MCF 10A (cell line): ENCODE data around the gene CYTH3. TPM values are rescaled to one million over a fixed set of nuclear protein-coding genes. Genes with fewer than 3 reads are reported as not detected.
"Not testable (repeated sequence)": the region's sequence is repeated elsewhere in the genome, so short reads cannot be mapped to it uniquely, and the experiment has no call there.

Experiments
- BruUV-seq: library from RNA; stranded (reverse); fragments of 400-500 nt; replicated peaks from 2 replicates; lab custom pipeline; 2021; lab: Mats Ljungman, UMichigan
- CTCF ChIA-PET: fragments of 300-600 bp; sonication (Branson Sonifier 250); formaldehyde crosslinking; extraction: SDS; loops from one replicate; lab custom pipeline; 2021; ENCODE audit warnings: antibody characterized with exemption, inconsistent platforms; lab: Yijun Ruan, JAX
- POLR2A ChIA-PET: fragments of 300-600, 350-650 bp; sonication (Branson Sonifier 250); formaldehyde crosslinking; extraction: SDS; loops from one replicate; lab custom pipeline; 2020; ENCODE audit warnings: antibody characterized with exemption, inconsistent platforms; lab: Yijun Ruan, JAX
- DNase-seq: peaks from one replicate; pipeline ENCODE4 v3.0.0-alpha.2; 2018; ENCODE audit not compliant: unreplicated experiment
- H3K27ac Mint-ChIP-seq: one replicate; pipeline ENCODE4 v1.8.0; 2022; ENCODE audit warnings: mild to moderate bottlenecking, low read depth, mixed read lengths; ENCODE audit not compliant: unreplicated experiment
- H3K27me3 Mint-ChIP-seq: one replicate; pipeline ENCODE4 v1.8.0; 2022; ENCODE audit warnings: mixed read lengths; ENCODE audit not compliant: insufficient read depth, unreplicated experiment
- H3K36me3 Mint-ChIP-seq: one replicate; pipeline ENCODE4 v1.8.0; 2022; ENCODE audit warnings: mild to moderate bottlenecking, moderate library complexity, mixed read lengths; ENCODE audit not compliant: insufficient read depth, unreplicated experiment
- H3K4me1 Mint-ChIP-seq: one replicate; pipeline ENCODE4 v1.8.0; 2022; ENCODE audit warnings: mixed read lengths; ENCODE audit not compliant: insufficient read depth, unreplicated experiment
- H3K4me3 Mint-ChIP-seq: one replicate; pipeline ENCODE4 v1.8.0; 2022; ENCODE audit warnings: mild to moderate bottlenecking, moderate library complexity, mixed read lengths; ENCODE audit not compliant: unreplicated experiment
- H3K9me3 Mint-ChIP-seq: one replicate; pipeline ENCODE4 v1.8.0; 2022; ENCODE audit warnings: mixed read lengths; ENCODE audit not compliant: unreplicated experiment
- CTCF ChIP-seq: fragments of 200-600 bp; IDR thresholded peaks from one replicate; pipeline ENCODE4 v1.8.0; 2022; ENCODE audit warnings: antibody characterized with exemption, mild to moderate bottlenecking; ENCODE audit not compliant: unreplicated experiment
- intact Hi-C: fragments of 100-400 bp; cut with micrococcal nuclease; formaldehyde crosslinking; loops from 2 replicates; pipeline ENCODE4 v1.14.1; 2022
- total RNA-seq: library from RNA; stranded (reverse); gene quantifications from 2 replicates; pipeline ENCODE4 v1.2.3, GENCODE V29; 2022

Gene CYTH3
- total RNA-seq, 1 experiment from 2014 or later: 23.5 TPM

GRCh38 chr7:6153646-6154541, 118.5 kb downstream of the CYTH3 start:
- peaks cover 64% of the 10 kb centered on the region for H3K36me3 Mint-ChIP-seq
- intact Hi-C loops: no loop called here
- H3K27me3 Mint-ChIP-seq: no peaks in the 10 kb centered on the region
- no peak for TF ChIP-seq CTCF
- H3K27ac Mint-ChIP-seq: no peak overlapping the region
- H3K4me1 Mint-ChIP-seq: no peaks in the 10 kb centered on the region
- ChIA-PET CTCF (no interaction called here), POLR2A (interaction anchor here (0.7 kb wide), 1 partner anchor 10 kb away, joined by 4 read pairs; no protein-coding TSS in a partner anchor)
- H3K9me3 Mint-ChIP-seq: no peaks in the 10 kb centered on the region
- no peak for DNase-seq
- no peak overlapping the region for H3K4me3 Mint-ChIP-seq
- no TSS peak for BruUV-seq

- Mint-ChIP-seq H3K9me3 (no peaks in the 10 kb centered on the region), H3K4me3 (no peak overlapping the region), H3K4me1 (no peaks in the 10 kb centered on the region), H3K27me3 (no peaks in the 10 kb centered on the region), H3K36me3 (peaks cover 70% of the 10 kb centered on the region), H3K27ac (peak overlapping the region; percentile 63)
- no TSS peak for BruUV-seq
- POLR2A ChIA-PET: no interaction called here
- TF ChIP-seq CTCF: no peak
- intact Hi-C loops: no loop called here
- DNase-seq: no peak
- CTCF ChIA-PET: interaction anchor here (0.9 kb wide), 2 partner anchors 8 to 298 kb away, joined by 3 to 6 read pairs; no protein-coding TSS in a partner anchor
Observed at GRCh38 chr7:6151994-6152735, 120.3 kb downstream of the CYTH3 start.

GRCh38 chr7:6151527-6151926, 120.9 kb downstream of the CYTH3 start:
- ChIA-PET POLR2A (interaction anchor here (0.6 kb wide), 1 partner anchor 23 kb away, joined by 3 read pairs; no protein-coding TSS in a partner anchor), CTCF (interaction anchor here (0.6 to 0.9 kb wide), 3 partner anchors 8 to 433 kb away, joined by 3 to 6 read pairs (median 3); no protein-coding TSS in a partner anchor)
- H3K36me3 Mint-ChIP-seq: peaks cover 74% of the 10 kb centered on the region
- H3K4me1 Mint-ChIP-seq, H3K27ac Mint-ChIP-seq, intact Hi-C loops, DNase-seq, H3K9me3 Mint-ChIP-seq, H3K4me3 Mint-ChIP-seq, BruUV-seq, H3K27me3 Mint-ChIP-seq: not testable (repeated sequence)

GRCh38 chr7:6149996-6150395, 122.4 kb downstream of the CYTH3 start:
- ChIA-PET POLR2A (no interaction called here), CTCF (interaction anchor here (1.3 kb wide), 1 partner anchor 15 kb away, joined by 3 read pairs; no protein-coding TSS in a partner anchor)
- no peaks in the 10 kb centered on the region for H3K4me1 Mint-ChIP-seq
- BruUV-seq: no TSS peak
- no peaks in the 10 kb centered on the region for H3K27me3 Mint-ChIP-seq
- H3K27ac Mint-ChIP-seq: no peak overlapping the region
- peaks cover 83% of the 10 kb centered on the region for H3K36me3 Mint-ChIP-seq
- no peak for DNase-seq
- H3K9me3 Mint-ChIP-seq: no peaks in the 10 kb centered on the region
- intact Hi-C loops: no loop called here
- TF ChIP-seq CTCF: no peak
- no peak overlapping the region for H3K4me3 Mint-ChIP-seq
